GM18499 (cell line): ENCODE results near the gene PTPRD.

Experiments
- ATAC-seq: cut with Tn5 transposase; IDR thresholded peaks from one replicate; pipeline ENCODE4 v1.9.1; 2021; ENCODE audit warnings: moderate number of reproducible peaks; ENCODE audit not compliant: insufficient read depth, unreplicated experiment

PTPRD gene

GRCh38 chr9:8374471-8374870 is 2238.3 kb downstream of the PTPRD start:
- no peak for ATAC-seq

- ATAC-seq = no peak
Observed at GRCh38 chr9:8371686-8372085, 2241.1 kb downstream of the PTPRD start.

GRCh38 chr9:8366161-8366926 is 2246.5 kb downstream of the PTPRD start:
- ATAC-seq = no peak

GRCh38 chr9:8365466-8366160 is 2247.2 kb downstream of the PTPRD start:
- no peak for ATAC-seq

- no peak for ATAC-seq
Observed at GRCh38 chr9:8365029-8365428, 2247.8 kb downstream of the PTPRD start.

GRCh38 chr9:8364026-8364752 is 2248.6 kb downstream of the PTPRD start:
- no peak for ATAC-seq

GRCh38 chr9:8362250-8362649 is 2250.6 kb downstream of the PTPRD start:
- no peak for ATAC-seq

GRCh38 chr9:8361364-8361763 is 2251.4 kb downstream of the PTPRD start:
- no peak for ATAC-seq

GRCh38 chr9:8356406-8356805 is 2256.4 kb downstream of the PTPRD start:
- no peak for ATAC-seq

- no peak for ATAC-seq
Observed at GRCh38 chr9:8351436-8351835, 2261.4 kb downstream of the PTPRD start.

- no peak for ATAC-seq
Observed at GRCh38 chr9:8349901-8350300, 2262.9 kb downstream of the PTPRD start.

GRCh38 chr9:8349376-8349775 is 2263.4 kb downstream of the PTPRD start:
- no peak for ATAC-seq

- ATAC-seq = no peak
Observed at GRCh38 chr9:8348756-8349155, 2264.0 kb downstream of the PTPRD start.

- ATAC-seq = no peak
Observed at GRCh38 chr9:8346296-8346695, 2266.5 kb downstream of the PTPRD start.

- ATAC-seq = no peak
Observed at GRCh38 chr9:8338767-8339510, 2273.9 kb downstream of the PTPRD start.

- no peak for ATAC-seq
Observed at GRCh38 chr9:8337834-8338766, 2274.7 kb downstream of the PTPRD start.

- ATAC-seq = no peak
Observed at GRCh38 chr9:8332871-8333270, 2279.9 kb downstream of the PTPRD start.

- no peak for ATAC-seq
Observed at GRCh38 chr9:8332331-8332650, 2280.5 kb downstream of the PTPRD start.

GRCh38 chr9:8331507-8332330 is 2281.1 kb downstream of the PTPRD start:
- no peak for ATAC-seq
